A549 (cell line): ENCODE measurements around the gene SLC25A28. TPM values are rescaled to one million over a fixed set of nuclear protein-coding genes. Genes with fewer than 3 reads are reported as not detected.

Source experiments
- ATAC-seq, 2 experiments: fragments of 200-7000 bp in 1 of 2; fragments of >200 bp in 1 of 2; cut with Nextera tagmentation in 1 of 2; cut with Tn5 transposase in 1 of 2; 3 replicates each; pipeline versions ENCODE4 v1.8.0 to v1.9.1; 2018 to 2020; ENCODE audit warnings: mild to moderate bottlenecking in 1 of 2, moderate library complexity in 1 of 2
- CTCF ChIA-PET: fragments of 300-600 bp; sonication (Branson Sonifier 250); formaldehyde crosslinking; extraction: SDS; loops from one replicate; lab custom pipeline; 2021; ENCODE audit warnings: antibody characterized with exemption, inconsistent platforms; lab: Yijun Ruan, JAX
- POLR2A ChIA-PET: fragments of 350-600 bp; formaldehyde crosslinking; extraction: SDS; loops from one replicate; lab custom pipeline; 2021; ENCODE audit warnings: antibody characterized with exemption, inconsistent platforms; lab: Yijun Ruan, JAX
- DNase-seq, 2 experiments: peaks; one replicate each; pipeline versions ENCODE4 v3.0.0 to v3.0.0-alpha.2; 2011 to 2016; ENCODE audit warnings: low read depth in 1 of 2, low spot score in 1 of 2
- FAIRE-seq: peaks from 2 replicates; lab custom pipeline; 2011; peaks lifted over from hg19 to GRCh38; lab: Jason Lieb, UNC
- H3K27ac ChIP-seq, 2 experiments: fragments of >200 bp; sonication (Bioruptor Twin); formaldehyde crosslinking; 3 replicates each; pipeline ENCODE4 v1.5.1; 2016 to 2017
- H3K4me1 ChIP-seq: fragments of >200 bp; sonication (Bioruptor Twin); formaldehyde crosslinking; 3 replicates; pipeline ENCODE4 v1.6.1; 2016
- H3K4me2 ChIP-seq: fragments of >200 bp; sonication (Bioruptor Twin); formaldehyde crosslinking; 3 replicates; pipeline ENCODE4 v1.6.1; 2016
- H3K4me3 ChIP-seq: fragments of >200 bp; sonication (Bioruptor Twin); formaldehyde crosslinking; 3 replicates; pipeline ENCODE4 v1.5.1; 2016
- H3K9me3 ChIP-seq: fragments of >200 bp; sonication (Bioruptor Twin); formaldehyde crosslinking; 3 replicates; pipeline ENCODE4 v1.6.1; 2016
- BCL3 ChIP-seq: fragments of >200 bp; sonication (Bioruptor Twin); formaldehyde crosslinking; IDR thresholded peaks from 3 replicates; pipeline ENCODE4 v1.6.1; 2016
- BHLHE40 ChIP-seq: IDR thresholded peaks from 2 replicates; pipeline ENCODE4 v1.6.1; 2012; ENCODE audit warnings: low read depth, low read length, inconsistent platforms
- CBX2 ChIP-seq: fragments of 200-600 bp; sonication (generic); IDR thresholded peaks from 2 replicates; pipeline ENCODE4 v1.6.1; 2016; ENCODE audit warnings: low read depth, mild to moderate bottlenecking, borderline replicate concordance
- CBX8 ChIP-seq: fragments of 200-600 bp; sonication (generic); IDR thresholded peaks from 2 replicates; pipeline ENCODE4 v1.6.1; 2016
- CEBPB ChIP-seq, 2 experiments: fragments of >200 bp in 1 of 2; sonication (Bioruptor Twin) in 1 of 2; formaldehyde crosslinking in 1 of 2; IDR thresholded peaks; 2 replicates each; pipeline ENCODE4 v1.6.1; 2012 to 2016
- FOSL2 ChIP-seq, 2 experiments: fragments of 450-650 bp in 1 of 2; fragments of >200 bp in 1 of 2; sonication (Bioruptor Twin) in 1 of 2; formaldehyde crosslinking; IDR thresholded peaks; 2 replicates each; pipeline versions ENCODE4 v1.5.0 to v1.6.1; 2016 to 2020; ENCODE audit warnings: mild to moderate bottlenecking in 1 of 2, moderate library complexity in 1 of 2
- HEYL ChIP-seq: fragments of 250-450 bp; sonication (Bioruptor Pico); IDR thresholded peaks from 2 replicates; pipeline ENCODE4 v1.8.0; 2021; ENCODE audit warnings: mild to moderate bottlenecking, moderate library complexity
- HOXB13 ChIP-seq: fragments of 250-450 bp; sonication (Bioruptor Pico); IDR thresholded peaks from 2 replicates; pipeline ENCODE4 v1.5.0; 2020; ENCODE audit warnings: low read depth, mild to moderate bottlenecking, moderate library complexity
- JUN ChIP-seq, 2 experiments: fragments of >200 bp; sonication (Bioruptor Twin); formaldehyde crosslinking; IDR thresholded peaks; 2 replicates in 1 of 2; 3 replicates in 1 of 2; pipeline ENCODE4 v1.6.1; 2016 to 2017
- MAX ChIP-seq: IDR thresholded peaks from 2 replicates; pipeline ENCODE4 v1.6.1; 2012
- NFE2L2 ChIP-seq: fragments of 150-350 bp; conservative IDR thresholded peaks from 2 replicates; pipeline ENCODE4 v1.6.1; 2014; ENCODE audit warnings: low read length
- NPAS2 ChIP-seq: fragments of 250-450 bp; sonication (Bioruptor Pico); IDR thresholded peaks from 2 replicates; pipeline ENCODE4 v1.8.0; 2022; ENCODE audit warnings: mild to moderate bottlenecking, moderate library complexity, borderline replicate concordance
- PBX3 ChIP-seq: IDR thresholded peaks from 2 replicates; pipeline ENCODE4 v1.6.1; 2012
- PHF8 ChIP-seq: fragments of 200-600 bp; sonication (generic); IDR thresholded peaks from 2 replicates; pipeline ENCODE4 v1.6.1; 2016; ENCODE audit warnings: low read depth, mild to moderate bottlenecking, antibody characterized with exemption, moderate library complexity, borderline replicate concordance
- POLR2A ChIP-seq: IDR thresholded peaks from 2 replicates; pipeline ENCODE4 v1.6.1; 2012; ENCODE audit warnings: mild to moderate bottlenecking, low read length
- REST ChIP-seq: fragments of 200-600 bp; sonication (generic); IDR thresholded peaks from 2 replicates; pipeline ENCODE4 v1.6.1; 2016; ENCODE audit warnings: antibody characterized with exemption, mild to moderate bottlenecking, moderate library complexity
- TFCP2L1 ChIP-seq: fragments of 250-450 bp; sonication (Bioruptor Pico); IDR thresholded peaks from 2 replicates; pipeline ENCODE4 v1.5.0; 2021; ENCODE audit warnings: mild to moderate bottlenecking
- USF2 ChIP-seq: fragments of 450-650 bp; IDR thresholded peaks from 2 replicates; pipeline ENCODE4 v1.6.1; 2014; ENCODE audit warnings: antibody characterized with exemption
- WGBS: methylation state at CpG from one replicate; pipeline ENCODE4 v1.1.6; 2017; ENCODE audit errors: missing lambda C conversion rate; 5-methylcytosine and 5-hydroxymethylcytosine counted together
- polyA plus RNA-seq, 4 experiments: library from polyadenylated mRNA; depleted of rRNA in 3 of 4; stranded (reverse); fragments of >200 nt; fragmentation: RNase III in 1 of 4; extraction: RNeasy Plus Mini Kit Qiagen cat#74134 plus additional on column Dnase treatment in 1 of 4; gene quantifications; 2 replicates in 3 of 4; 3 replicates in 1 of 4; pipeline ENCODE4 v1.2.3, GENCODE V29; 2011 to 2017

Gene SLC25A28
- polyA plus RNA-seq, 2 of the 4 experiments (the other 2 are of a cell fraction): 21.4 to 24.1 TPM

- peaks cover 7% of the 10 kb centered on the region for H3K4me1 ChIP-seq
- ChIA-PET POLR2A (interaction anchor here (0.5 kb wide), 1 partner anchor 95 kb away, joined by 3 read pairs; no protein-coding TSS in a partner anchor), CTCF (interaction anchor here (3.4 kb wide), 1 partner anchor 12 kb away, joined by 20 read pairs; no protein-coding TSS in a partner anchor)
- H3K9me3 ChIP-seq: no peaks in the 10 kb centered on the region
- TF ChIP-seq FOSL2 (IDR thresholded peaks at IDR 0.05): no peak
- TF ChIP-seq FOSL2 (CRISPR knock-in tag; IDR thresholded peaks at IDR 0.05): no peak
- TF ChIP-seq REST: no peak
- no peak for TF ChIP-seq HEYL (CRISPR knock-in tag)
- no peak for TF ChIP-seq CEBPB (IDR thresholded peaks at IDR 0.05)
- no peak for TF ChIP-seq HOXB13
- no peak for TF ChIP-seq NFE2L2
- no peak for TF ChIP-seq BHLHE40
- no peak for TF ChIP-seq PBX3
- no peak for TF ChIP-seq CBX2
- TF ChIP-seq USF2: no peak
- no peak for TF ChIP-seq BCL3
- TF ChIP-seq JUN (IDR thresholded peaks at IDR 0.05): no peak
- no peak for TF ChIP-seq MAX
- FAIRE-seq (no peak), DNase-seq (no peak), ATAC-seq (no peak)
- H3K27ac ChIP-seq: no peak overlapping the region
- H3K4me2 ChIP-seq: no peak overlapping the region
- no peak overlapping the region for H3K4me3 ChIP-seq
Measured at GRCh38 chr10:99623919-99624318, 3.7 kb upstream of the SLC25A28 start.

GRCh38 chr10:99621454-99622251, 1.4 kb upstream of the SLC25A28 start:
- WGBS: 33% methylated on average over 23 of the region's 31 CpGs
- H3K4me2 ChIP-seq: peak overlapping the region; percentile 63
- H3K9me3 ChIP-seq: no peaks in the 10 kb centered on the region
- CTCF ChIA-PET: interaction anchor here (0.6 to 18.1 kb wide), 9 partner anchors 9 to 961 kb away, joined by 3 to 260 read pairs (median 3); partner anchors contain the start of gene GOT1
- TF ChIP-seq PHF8: peak; percentile 62; the same call in 1 of the 2 replicates
- no peak for TF ChIP-seq CBX8
- TF ChIP-seq PBX3: 0 out of 2 replicates have a peak, but pooled peaks have one; percentile 38
- 0 out of 2 replicates have a peak, but pooled peaks have one; percentile 56 for TF ChIP-seq TFCP2L1 (CRISPR knock-in tag)
- 0 out of 2 replicates have a peak, but pooled peaks have one; percentile 39 for TF ChIP-seq HOXB13
- peak in 1 of 2 experiments; percentile 84; a peak in 4 of 5 replicates for TF ChIP-seq JUN (IDR thresholded peaks at IDR 0.05)
- peak; percentile 94; the same call in 1 of the 2 replicates for TF ChIP-seq POLR2A
- no peak for TF ChIP-seq NPAS2 (CRISPR knock-in tag)
- no peak for FAIRE-seq
- peak overlapping the region; percentile 55 for H3K4me3 ChIP-seq
- peaks cover 27% of the 10 kb centered on the region for H3K4me1 ChIP-seq
- POLR2A ChIA-PET: interaction anchor here (0.5 to 3.6 kb wide), 15 partner anchors 9 to 1487 kb away, joined by 3 to 46 read pairs (median 5); partner anchors contain the start of genes COX15, CUTC, ENTPD7 and GOT1
- ATAC-seq: peak; percentile 25 to 29; a peak in 5 of 6 replicates
- DNase-seq: no peak
- H3K27ac ChIP-seq: peak overlapping the region; percentile 95
